Neural progenitor cell (in vitro differentiated cells): ENCODE data around the gene ARHGEF25.

Experiments
- EZH2 ChIP-seq: fragments of 200-600 bp; sonication (generic); IDR thresholded peaks from 2 replicates; pipeline ENCODE4 v1.6.1; 2017; ENCODE audit warnings: antibody characterized with exemption, mild to moderate bottlenecking, moderate library complexity
- TF ChIP-seq, protein P1 (sequence below): fragments of 200-600 bp; sonication (generic); IDR thresholded peaks from 2 replicates; pipeline ENCODE4 v1.5.1; 2017; ENCODE audit warnings: antibody characterized with exemption, mild to moderate bottlenecking

DNA sequence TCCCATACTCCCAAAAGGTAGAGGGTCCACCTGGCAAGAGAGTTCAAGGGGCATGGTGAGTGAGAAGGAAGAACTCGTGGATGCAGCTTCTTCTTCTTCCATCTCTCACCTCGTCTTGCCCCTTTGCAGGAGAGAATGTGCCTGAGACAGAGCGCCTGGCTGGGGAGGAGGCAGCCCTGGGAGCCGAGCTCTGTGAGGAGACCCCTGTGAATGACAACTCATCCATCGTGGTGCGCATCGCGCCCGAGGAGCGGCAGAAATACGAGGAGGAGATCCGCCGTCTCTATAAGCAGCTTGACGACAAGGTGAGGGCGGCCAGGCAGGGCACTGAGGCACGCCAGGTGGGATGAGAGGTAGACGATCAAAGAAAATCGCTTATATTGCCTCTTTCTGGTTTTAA, 41.4 kb upstream of the ARHGEF25 start:
- TF ChIP-seq, protein P1, sequence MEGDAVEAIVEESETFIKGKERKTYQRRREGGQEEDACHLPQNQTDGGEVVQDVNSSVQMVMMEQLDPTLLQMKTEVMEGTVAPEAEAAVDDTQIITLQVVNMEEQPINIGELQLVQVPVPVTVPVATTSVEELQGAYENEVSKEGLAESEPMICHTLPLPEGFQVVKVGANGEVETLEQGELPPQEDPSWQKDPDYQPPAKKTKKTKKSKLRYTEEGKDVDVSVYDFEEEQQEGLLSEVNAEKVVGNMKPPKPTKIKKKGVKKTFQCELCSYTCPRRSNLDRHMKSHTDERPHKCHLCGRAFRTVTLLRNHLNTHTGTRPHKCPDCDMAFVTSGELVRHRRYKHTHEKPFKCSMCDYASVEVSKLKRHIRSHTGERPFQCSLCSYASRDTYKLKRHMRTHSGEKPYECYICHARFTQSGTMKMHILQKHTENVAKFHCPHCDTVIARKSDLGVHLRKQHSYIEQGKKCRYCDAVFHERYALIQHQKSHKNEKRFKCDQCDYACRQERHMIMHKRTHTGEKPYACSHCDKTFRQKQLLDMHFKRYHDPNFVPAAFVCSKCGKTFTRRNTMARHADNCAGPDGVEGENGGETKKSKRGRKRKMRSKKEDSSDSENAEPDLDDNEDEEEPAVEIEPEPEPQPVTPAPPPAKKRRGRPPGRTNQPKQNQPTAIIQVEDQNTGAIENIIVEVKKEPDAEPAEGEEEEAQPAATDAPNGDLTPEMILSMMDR, result no peak
- TF ChIP-seq EZH2, result no peak
